Measurements from ENCODE around the gene BLVRA. TPM values are rescaled to one million over a fixed set of nuclear protein-coding genes. Genes with fewer than 3 reads are reported as not detected.

The BLVRA gene
- total and polyA plus RNA-seq, 7 donors = 22.9 to 105 (median 60.4) TPM

DNA sequence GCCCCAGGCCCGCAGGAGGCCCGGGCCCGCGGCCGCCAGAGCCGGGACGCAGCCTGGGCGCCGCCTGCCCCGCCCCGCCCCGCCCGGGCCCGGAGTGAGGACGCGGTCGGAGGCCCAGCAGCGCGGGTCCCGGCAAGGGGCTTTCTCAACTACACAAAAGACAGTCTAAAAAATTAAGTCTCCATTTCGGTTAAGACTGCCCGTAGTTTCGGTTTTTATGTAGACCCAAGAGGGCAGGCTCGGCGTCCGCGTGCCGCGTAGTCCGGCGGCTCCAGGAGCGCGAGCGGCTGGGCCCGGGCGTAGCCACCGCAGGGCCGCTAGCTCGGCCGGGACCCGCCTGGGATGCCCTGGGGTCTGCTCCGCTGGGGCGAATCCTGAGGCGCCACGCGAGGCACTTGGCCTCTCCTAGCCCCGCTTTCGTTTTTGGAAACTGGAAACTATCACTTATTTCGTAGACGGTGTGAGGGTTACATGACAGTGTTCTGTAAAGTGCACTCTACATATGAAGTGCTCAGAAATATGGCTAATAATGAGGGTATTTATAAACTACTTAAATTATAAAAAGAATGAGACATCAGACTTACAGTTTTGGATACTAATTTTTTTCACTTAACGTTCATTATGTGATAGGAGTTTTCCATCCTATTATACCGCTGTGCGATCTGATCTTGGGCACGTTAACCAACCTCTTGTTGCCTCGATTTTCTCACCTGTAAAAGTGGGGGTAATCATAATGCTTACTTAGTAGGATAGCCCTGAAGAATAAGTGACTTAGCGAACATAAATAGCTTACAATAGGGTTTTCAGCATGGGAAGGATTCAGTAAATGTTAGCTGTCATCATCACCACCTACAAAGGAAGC lies 573 bp downstream of the BLVRA start:
- peaks cover 0 to 36% (median 29%) of the 10 kb centered on the region in 4 donors for H3K4me1 ChIP-seq
- H3K27ac ChIP-seq = peak overlapping the region; percentile 81 to 91 (median 84)
- no peaks in the 10 kb centered on the region for H3K27me3 ChIP-seq
- no peaks in the 10 kb centered on the region for H3K36me3 ChIP-seq
- intact Hi-C loops (cut with DNase I) = loop anchor here (2.0 kb wide), 1 partner anchor 24 kb away; no protein-coding TSS in a partner anchor
- DNase-seq = no peak
- H3K4me3 ChIP-seq = peak overlapping the region; percentile 56 to 97 (median 82)
- 6 to 7% methylated on average over 56 of the region's 56 CpGs for WGBS, 2 donors
- no peaks in the 10 kb centered on the region for H3K9me3 ChIP-seq
- TF ChIP-seq POLR2AphosphoS5 (IDR thresholded peaks at IDR 0.05) = no peak
- no peak for TF ChIP-seq POLR2A (IDR thresholded peaks at IDR 0.05)
- no peak for TF ChIP-seq EP300 (IDR thresholded peaks at IDR 0.05)
- TF ChIP-seq, protein P1, sequence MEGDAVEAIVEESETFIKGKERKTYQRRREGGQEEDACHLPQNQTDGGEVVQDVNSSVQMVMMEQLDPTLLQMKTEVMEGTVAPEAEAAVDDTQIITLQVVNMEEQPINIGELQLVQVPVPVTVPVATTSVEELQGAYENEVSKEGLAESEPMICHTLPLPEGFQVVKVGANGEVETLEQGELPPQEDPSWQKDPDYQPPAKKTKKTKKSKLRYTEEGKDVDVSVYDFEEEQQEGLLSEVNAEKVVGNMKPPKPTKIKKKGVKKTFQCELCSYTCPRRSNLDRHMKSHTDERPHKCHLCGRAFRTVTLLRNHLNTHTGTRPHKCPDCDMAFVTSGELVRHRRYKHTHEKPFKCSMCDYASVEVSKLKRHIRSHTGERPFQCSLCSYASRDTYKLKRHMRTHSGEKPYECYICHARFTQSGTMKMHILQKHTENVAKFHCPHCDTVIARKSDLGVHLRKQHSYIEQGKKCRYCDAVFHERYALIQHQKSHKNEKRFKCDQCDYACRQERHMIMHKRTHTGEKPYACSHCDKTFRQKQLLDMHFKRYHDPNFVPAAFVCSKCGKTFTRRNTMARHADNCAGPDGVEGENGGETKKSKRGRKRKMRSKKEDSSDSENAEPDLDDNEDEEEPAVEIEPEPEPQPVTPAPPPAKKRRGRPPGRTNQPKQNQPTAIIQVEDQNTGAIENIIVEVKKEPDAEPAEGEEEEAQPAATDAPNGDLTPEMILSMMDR (IDR thresholded peaks at IDR 0.05) = no peak

DNA sequence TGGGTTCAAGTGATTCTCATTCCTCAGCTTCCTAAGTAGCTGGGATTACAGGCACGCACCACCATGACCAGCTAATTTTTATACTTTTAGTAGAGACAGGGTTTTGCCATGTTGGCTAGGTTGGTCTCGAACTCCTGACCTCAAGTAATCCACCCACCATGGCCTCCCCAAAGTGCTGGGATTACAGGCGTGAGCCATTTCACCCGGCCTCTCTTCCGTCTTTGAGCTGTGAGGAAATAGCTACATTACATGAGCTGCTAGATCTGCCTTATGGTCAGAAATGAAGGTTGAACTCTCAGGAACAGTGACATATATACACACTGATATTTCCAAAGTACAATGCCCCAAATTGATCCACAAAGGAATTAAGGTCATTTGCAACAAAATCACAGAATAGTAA lies 2.4 kb downstream of the BLVRA start:
- Histone ChIP-seq H3K9me3 (no peaks in the 10 kb centered on the region), H3K4me1 (peaks cover 0 to 51% (median 42%) of the 10 kb centered on the region in 4 donors), H3K4me3 (no peak overlapping the region), H3K36me3 (no peaks in the 10 kb centered on the region), H3K27ac (no peak overlapping the region), H3K27me3 (no peaks in the 10 kb centered on the region)
- TF ChIP-seq POLR2AphosphoS5 (IDR thresholded peaks at IDR 0.05) (no peak), EP300 (IDR thresholded peaks at IDR 0.05) (no peak)
- TF ChIP-seq, protein P1 (IDR thresholded peaks at IDR 0.05) = no peak
- DNase-seq = no peak
- WGBS, 2 donors = 96 to 97% methylated on average over 5 of the region's 5 CpGs
- intact Hi-C loops (cut with DNase I) = no loop called here

DNA sequence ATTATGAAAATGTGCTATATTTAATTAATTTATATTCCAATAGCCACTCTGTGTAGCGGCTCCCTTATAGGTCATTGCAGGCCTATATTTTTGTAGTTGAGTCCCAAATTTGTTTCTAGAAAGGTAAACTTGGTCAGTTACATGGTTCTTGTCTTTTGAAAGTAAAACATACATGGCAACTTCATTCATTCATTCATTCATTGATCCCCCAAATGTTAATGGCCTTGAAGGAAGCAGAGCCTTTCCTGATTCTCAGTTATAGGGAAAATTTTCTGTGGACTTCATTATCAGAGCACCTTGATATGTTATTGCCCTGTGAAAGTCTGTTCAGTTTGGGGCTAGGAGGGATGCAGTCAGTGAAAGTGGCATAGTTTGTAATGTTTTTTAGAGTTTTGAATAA lies 2.9 kb downstream of the BLVRA start:
- intact Hi-C loops (cut with DNase I) = no loop called here

DNA sequence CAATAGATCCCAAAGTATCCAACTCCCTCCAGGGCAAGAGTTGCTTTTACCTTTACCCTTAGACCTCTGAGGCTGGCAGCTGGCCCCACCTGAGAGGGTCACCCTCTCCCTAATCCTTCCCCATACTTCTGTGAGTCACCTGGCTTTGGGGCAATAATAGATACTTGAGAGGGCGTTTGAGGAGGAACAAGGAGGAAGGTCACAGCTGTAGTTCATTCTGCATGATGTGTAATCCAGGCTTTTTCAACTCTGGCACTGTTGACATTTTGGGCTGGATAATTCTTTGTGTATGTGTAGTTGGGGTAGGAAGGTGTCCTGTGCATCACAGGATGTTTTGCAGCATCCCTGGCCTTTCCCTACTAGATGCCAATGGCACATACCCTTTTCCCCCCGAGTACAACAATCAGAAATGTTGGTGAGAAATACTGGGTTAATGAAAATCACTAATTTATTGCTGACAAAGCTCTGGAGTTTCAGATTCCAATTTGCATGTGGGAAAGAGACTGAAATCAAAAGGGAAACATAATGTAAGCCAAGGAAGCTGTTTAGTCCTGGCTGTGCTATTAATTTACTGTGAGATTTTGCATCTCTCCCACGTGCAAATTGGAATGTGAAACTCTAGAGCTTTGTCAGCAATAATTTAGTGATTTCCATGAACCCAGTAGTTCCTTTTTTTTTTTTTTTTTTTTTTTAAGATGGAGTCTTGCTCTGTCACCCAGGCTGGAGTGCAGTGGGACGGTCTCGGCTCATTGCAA lies 3.6 kb downstream of the BLVRA start:
- Histone ChIP-seq H3K27ac (peak overlapping the region in 2 of 4 donors; percentile 72 to 73), H3K4me1 (peaks cover 0 to 51% (median 42%) of the 10 kb centered on the region in 4 donors), H3K27me3 (no peaks in the 10 kb centered on the region), H3K9me3 (no peaks in the 10 kb centered on the region), H3K36me3 (no peaks in the 10 kb centered on the region), H3K4me3 (no peak overlapping the region)
- no peak for DNase-seq
- TF ChIP-seq POLR2AphosphoS5 (IDR thresholded peaks at IDR 0.05) = no peak
- TF ChIP-seq, protein P1 (IDR thresholded peaks at IDR 0.05) = no peak
- no peak for TF ChIP-seq EP300 (IDR thresholded peaks at IDR 0.05)
- no peak for TF ChIP-seq POLR2A (IDR thresholded peaks at IDR 0.05)
- WGBS, 2 donors = 65 to 68% methylated on average over 5 of the region's 5 CpGs
- intact Hi-C loops (cut with DNase I) = loop anchor here (1.0 kb wide), 1 partner anchor 34 kb away; no protein-coding TSS in a partner anchor

More for the DNA sequence above, 2.9 kb downstream of the BLVRA start:
- 96 to 98% methylated on average over 1 of the region's 1 CpG for WGBS, 2 donors
- Histone ChIP-seq H3K9me3 (no peaks in the 10 kb centered on the region), H3K27me3 (no peaks in the 10 kb centered on the region), H3K4me1 (peaks cover 0 to 51% (median 42%) of the 10 kb centered on the region in 4 donors), H3K36me3 (no peaks in the 10 kb centered on the region), H3K27ac (peak overlapping the region in 1 of 4 donors; percentile 73), H3K4me3 (no peak overlapping the region)
- DNase-seq = no peak
- TF ChIP-seq POLR2AphosphoS5 (IDR thresholded peaks at IDR 0.05) (no peak), POLR2A (IDR thresholded peaks at IDR 0.05) (no peak), EP300 (IDR thresholded peaks at IDR 0.05) (no peak)
- TF ChIP-seq, protein P1 (IDR thresholded peaks at IDR 0.05) = no peak
